Thyroid gland (tissue), 4 donors: ENCODE results near the gene DNAH11.

Experiments used
- CTCF ChIP-seq, 6 experiments: fragments of 200-600 bp in 3 of 6; fragments of 450-650 bp in 3 of 6; sonication (generic) in 3 of 6; IDR thresholded peaks; one replicate each; pipeline ENCODE4 v1.5.1; 2016 to 2019; ENCODE audit warnings: antibody characterized with exemption in 6 of 6, mild to moderate bottlenecking in 2 of 6, inconsistent platforms in 1 of 6, moderate library complexity in 1 of 6
- POLR2A ChIP-seq, 2 donors: fragments of 450-650 bp; IDR thresholded peaks; one replicate each; pipeline ENCODE4 v1.6.1; 2017; ENCODE audit warnings: antibody characterized with exemption in 2 of 2, mild to moderate bottlenecking in 2 of 2, moderate library complexity in 1 of 2

- no peak for TF ChIP-seq CTCF (IDR thresholded peaks at IDR 0.05)
- TF ChIP-seq POLR2A (IDR thresholded peaks at IDR 0.05), result no peak
Measured at GRCh38 chr7:21867816-21868575, 325.2 kb downstream of the DNAH11 start.
